Measurements from ENCODE around the gene NDUFB7. TPM values are rescaled to one million over a fixed set of nuclear protein-coding genes. Genes with fewer than 3 reads are reported as not detected.
"Not testable (repeated sequence)": the region's sequence is repeated elsewhere in the genome, so short reads cannot be mapped to it uniquely, and the experiment has no call there.

NDUFB7 gene
- total RNA-seq = 100 to 1,000 TPM; 113 to 129 TPM

- H3K9me3 Mint-ChIP-seq (ENCODE audit: low read depth) = no peaks in the 10 kb centered on the region
- peaks cover 43% of the 10 kb centered on the region for H3K4me1 Mint-ChIP-seq
- peak within 1 kb of the TSS; percentile 97 for H3K4me3 Mint-ChIP-seq
- CTCF ChIA-PET = interaction anchor here (0.5 to 8.5 kb wide), 16 partner anchors 10 to 1625 kb away, joined by 3 to 226 read pairs (median 4); partner anchors contain the start of genes AKAP8L, ASF1B and ZNF333
- H3K27me3 Mint-ChIP-seq = no peaks in the 10 kb centered on the region
- peak; percentile 98 for ATAC-seq
- H3K36me3 Mint-ChIP-seq = no peaks in the 10 kb centered on the region
- peak; percentile 95 for DNase-seq
- peak within 1 kb of the TSS; percentile 92 for H3K27ac Mint-ChIP-seq
Measured at GRCh38 chr19:14571695-14572490, at the start of gene NDUFB7. TSS of gene NDUFB7 (minus strand) at chr19:14572066. CDS start at chr19:14572000, 66 bp downstream.

- no peak for ATAC-seq
Measured at GRCh38 chr19:14619404-14619803, 47.5 kb upstream of the NDUFB7 start.

GRCh38 chr19:14616407-14616806 is 44.5 kb upstream of the NDUFB7 start:
- Mint-ChIP-seq H3K36me3 (peaks cover 2% of the 10 kb centered on the region), H3K27me3 (no peaks in the 10 kb centered on the region), H3K4me3 (no peak overlapping the region), H3K4me1 (no peaks in the 10 kb centered on the region), H3K27ac (no peak overlapping the region), H3K9me3 (ENCODE audit: low read depth) (peaks cover 12% of the 10 kb centered on the region)
- DNase-seq (no peak), ATAC-seq (no peak)
- CTCF ChIA-PET = no interaction called here

More at GRCh38 chr19:14619404-14619803, 47.5 kb upstream of the NDUFB7 start:
- Mint-ChIP-seq H3K4me3 (no peak overlapping the region), H3K27ac (no peak overlapping the region), H3K4me1 (no peaks in the 10 kb centered on the region), H3K36me3 (peaks cover 2% of the 10 kb centered on the region), H3K27me3 (no peaks in the 10 kb centered on the region), H3K9me3 (ENCODE audit: low read depth) (peaks cover 12% of the 10 kb centered on the region)
- no peak for DNase-seq
- CTCF ChIA-PET = no interaction called here

- CTCF ChIA-PET = no interaction called here
- Mint-ChIP-seq H3K36me3 (peaks cover 2% of the 10 kb centered on the region), H3K27me3 (no peaks in the 10 kb centered on the region), H3K4me3 (no peak overlapping the region), H3K9me3 (ENCODE audit: low read depth) (peaks cover 12% of the 10 kb centered on the region), H3K4me1 (no peaks in the 10 kb centered on the region), H3K27ac (no peak overlapping the region)
- DNase-seq = no peak
- ATAC-seq = no peak
Measured at GRCh38 chr19:14615623-14616022, 43.8 kb upstream of the NDUFB7 start.

GRCh38 chr19:14614099-14614412 is 42.2 kb upstream of the NDUFB7 start:
- Mint-ChIP-seq H3K27me3 (no peaks in the 10 kb centered on the region), H3K36me3 (no peaks in the 10 kb centered on the region), H3K4me3 (no peak overlapping the region), H3K27ac (no peak overlapping the region), H3K9me3 (ENCODE audit: low read depth) (peaks cover 3% of the 10 kb centered on the region), H3K4me1 (no peaks in the 10 kb centered on the region)
- no peak for ATAC-seq
- no peak for DNase-seq
- CTCF ChIA-PET = no interaction called here

GRCh38 chr19:14613399-14614098 is 41.7 kb upstream of the NDUFB7 start:
- CTCF ChIA-PET; H3K9me3 Mint-ChIP-seq (ENCODE audit: low read depth); H3K4me1 Mint-ChIP-seq; H3K27me3 Mint-ChIP-seq; DNase-seq; ATAC-seq; H3K27ac Mint-ChIP-seq; H3K4me3 Mint-ChIP-seq; H3K36me3 Mint-ChIP-seq: not testable (repeated sequence)

- CTCF ChIA-PET = no interaction called here
- no peaks in the 10 kb centered on the region for H3K27me3 Mint-ChIP-seq
- H3K9me3 Mint-ChIP-seq (ENCODE audit: low read depth) = peaks cover 2% of the 10 kb centered on the region
Measured at GRCh38 chr19:14612657-14613056, 40.8 kb upstream of the NDUFB7 start.

GRCh38 chr19:14612242-14612641 is 40.4 kb upstream of the NDUFB7 start:
- H3K36me3 Mint-ChIP-seq; H3K9me3 Mint-ChIP-seq (ENCODE audit: low read depth); H3K27me3 Mint-ChIP-seq; ATAC-seq; H3K4me3 Mint-ChIP-seq; CTCF ChIA-PET; DNase-seq; H3K4me1 Mint-ChIP-seq; H3K27ac Mint-ChIP-seq: not testable (repeated sequence)

More at GRCh38 chr19:14612657-14613056, 40.8 kb upstream of the NDUFB7 start:
- H3K27ac Mint-ChIP-seq = no peak overlapping the region
- ATAC-seq = no peak
- H3K36me3 Mint-ChIP-seq = no peaks in the 10 kb centered on the region
- no peak overlapping the region for H3K4me3 Mint-ChIP-seq
- no peak for DNase-seq
- no peaks in the 10 kb centered on the region for H3K4me1 Mint-ChIP-seq

- H3K27me3 Mint-ChIP-seq = no peaks in the 10 kb centered on the region
- H3K4me1 Mint-ChIP-seq = no peaks in the 10 kb centered on the region
- H3K4me3 Mint-ChIP-seq = no peak overlapping the region
- no peaks in the 10 kb centered on the region for H3K36me3 Mint-ChIP-seq
- CTCF ChIA-PET = interaction anchor here (0.8 to 1.4 kb wide), 2 partner anchors 36 to 76 kb away, joined by 3 read pairs; no protein-coding TSS in a partner anchor
- H3K27ac Mint-ChIP-seq = no peak overlapping the region
- DNase-seq = no peak
- no peak for ATAC-seq
- no peaks in the 10 kb centered on the region for H3K9me3 Mint-ChIP-seq (ENCODE audit: low read depth)
Measured at GRCh38 chr19:14611051-14611450, 39.2 kb upstream of the NDUFB7 start.

- peaks cover 1% of the 10 kb centered on the region for H3K4me1 Mint-ChIP-seq
Measured at GRCh38 chr19:14606627-14607026, 34.8 kb upstream of the NDUFB7 start.

GRCh38 chr19:14603990-14604387 is 32.1 kb upstream of the NDUFB7 start:
- Mint-ChIP-seq H3K9me3 (ENCODE audit: low read depth) (no peaks in the 10 kb centered on the region), H3K4me3 (no peak overlapping the region), H3K4me1 (peaks cover 1% of the 10 kb centered on the region), H3K27ac (no peak overlapping the region), H3K27me3 (no peaks in the 10 kb centered on the region), H3K36me3 (no peaks in the 10 kb centered on the region)
- ATAC-seq = no peak
- no peak for DNase-seq
- CTCF ChIA-PET = no interaction called here

More at GRCh38 chr19:14606627-14607026, 34.8 kb upstream of the NDUFB7 start:
- no peaks in the 10 kb centered on the region for H3K36me3 Mint-ChIP-seq
- DNase-seq (no peak), ATAC-seq (no peak)
- no peaks in the 10 kb centered on the region for H3K27me3 Mint-ChIP-seq
- H3K4me3 Mint-ChIP-seq = no peak overlapping the region
- no peaks in the 10 kb centered on the region for H3K9me3 Mint-ChIP-seq (ENCODE audit: low read depth)
- H3K27ac Mint-ChIP-seq = no peak overlapping the region
- CTCF ChIA-PET = interaction anchor here (0.7 kb wide), 1 partner anchor 164 kb away, joined by 3 read pairs; no protein-coding TSS in a partner anchor

- CTCF ChIA-PET = no interaction called here
- H3K27ac Mint-ChIP-seq = no peak overlapping the region
Measured at GRCh38 chr19:14599548-14600147, 27.8 kb upstream of the NDUFB7 start.

GRCh38 chr19:14595558-14595957 is 23.7 kb upstream of the NDUFB7 start:
- Mint-ChIP-seq H3K4me3 (no peak overlapping the region), H3K27ac (no peak overlapping the region), H3K9me3 (ENCODE audit: low read depth) (peaks cover 10% of the 10 kb centered on the region), H3K36me3 (peaks cover 5% of the 10 kb centered on the region), H3K27me3 (no peaks in the 10 kb centered on the region), H3K4me1 (no peaks in the 10 kb centered on the region)
- DNase-seq = no peak
- CTCF ChIA-PET = no interaction called here
- no peak for ATAC-seq

More at GRCh38 chr19:14599548-14600147, 27.8 kb upstream of the NDUFB7 start:
- Mint-ChIP-seq H3K4me1 (peaks cover 1% of the 10 kb centered on the region), H3K4me3 (no peak overlapping the region), H3K36me3 (peaks cover 5% of the 10 kb centered on the region), H3K9me3 (ENCODE audit: low read depth) (peaks cover 6% of the 10 kb centered on the region), H3K27me3 (no peaks in the 10 kb centered on the region)
- DNase-seq (no peak), ATAC-seq (no peak)

Data from activated CD8-positive, alpha-beta memory T cell treated with anti-CD3 and anti-CD28 coated beads, Interleukin-2, amount 10 ng/mL, durations not matched to agents 7 days and 5 days (primary cell).